HepG2 (cell line): ENCODE results near the gene SPHK1. TPM values are rescaled to one million over a fixed set of nuclear protein-coding genes. Genes with fewer than 3 reads are reported as not detected.
A peak's percentile ranks its signal among the peaks of the same experiment; 100 is the strongest.

Experiments used
- CBFB ChIP-seq: sonication (generic); formaldehyde crosslinking; IDR thresholded peaks from 2 replicates; pipeline ENCODE4 v1.4.0; 2020; ENCODE audit warnings: missing genetic modification reagents
- ELF4 ChIP-seq: sonication (generic); formaldehyde crosslinking; IDR thresholded peaks from 2 replicates; pipeline ENCODE4 v1.5.0; 2020; ENCODE audit warnings: missing genetic modification reagents, mild to moderate bottlenecking, moderate library complexity, borderline replicate concordance
- FOSL2 ChIP-seq: sonication (generic); formaldehyde crosslinking; IDR thresholded peaks from 2 replicates; pipeline ENCODE4 v1.4.0; 2020; ENCODE audit warnings: missing genetic modification reagents
- JUNB ChIP-seq: sonication (generic); formaldehyde crosslinking; IDR thresholded peaks from 2 replicates; pipeline ENCODE4 v1.8.0; 2022; ENCODE audit warnings: missing genetic modification reagents, mild to moderate bottlenecking, borderline replicate concordance
- KLF15 ChIP-seq: sonication (generic); formaldehyde crosslinking; IDR thresholded peaks from 2 replicates; pipeline ENCODE4 v1.8.1; 2023; ENCODE audit warnings: borderline replicate concordance, mild to moderate bottlenecking, inconsistent platforms, missing genetic modification reagents, mixed read lengths
- MBNL3 ChIP-seq: fragments of 250-450 bp; sonication (Bioruptor Pico); conservative IDR thresholded peaks from 2 replicates; pipeline ENCODE4 v1.8.0; 2022; ENCODE audit warnings: mild to moderate bottlenecking, inconsistent platforms
- NFATC3 ChIP-seq: sonication (generic); formaldehyde crosslinking; IDR thresholded peaks from 2 replicates; pipeline ENCODE4 v1.5.1; 2020; ENCODE audit warnings: mild to moderate bottlenecking, missing genetic modification reagents
- NFE2L1 ChIP-seq: sonication (generic); formaldehyde crosslinking; IDR thresholded peaks from 2 replicates; pipeline ENCODE4 v1.4.0; 2020; ENCODE audit warnings: missing genetic modification reagents, mild to moderate bottlenecking, borderline replicate concordance
- RFX1 ChIP-seq: fragments of 450-650 bp; IDR thresholded peaks from 2 replicates; pipeline ENCODE4 v1.6.1; 2017
- SNAI1 ChIP-seq: sonication (generic); formaldehyde crosslinking; IDR thresholded peaks from 2 replicates; pipeline ENCODE4 v1.5.0; 2020; ENCODE audit warnings: mild to moderate bottlenecking, missing genetic modification reagents, borderline replicate concordance
- ZFP1 ChIP-seq: IDR thresholded peaks from 2 replicates; pipeline ENCODE4 v1.6.1; 2016
- ZMAT3 ChIP-seq: sonication (generic); formaldehyde crosslinking; conservative IDR thresholded peaks from 2 replicates; pipeline ENCODE4 v1.7.0; 2021; ENCODE audit warnings: missing genetic modification reagents
- ZNF235 ChIP-seq: sonication (generic); formaldehyde crosslinking; IDR thresholded peaks from 2 replicates; pipeline ENCODE4 v1.8.1; 2023; ENCODE audit warnings: mild to moderate bottlenecking, missing genetic modification reagents, borderline replicate concordance
- ZNF326 ChIP-seq: sonication (generic); formaldehyde crosslinking; IDR thresholded peaks from 2 replicates; pipeline ENCODE4 v1.4.0; 2020; ENCODE audit warnings: missing genetic modification reagents, borderline replicate concordance
- ZNF446 ChIP-seq: sonication (generic); formaldehyde crosslinking; IDR thresholded peaks from 2 replicates; pipeline ENCODE4 v1.5.0; 2020; ENCODE audit warnings: mild to moderate bottlenecking, missing genetic modification reagents
- ZNF761 ChIP-seq: sonication (generic); formaldehyde crosslinking; conservative IDR thresholded peaks from 2 replicates; pipeline ENCODE4 v1.4.0; 2020; ENCODE audit warnings: mild to moderate bottlenecking, missing genetic modification reagents
- ZNF772 ChIP-seq: sonication (generic); formaldehyde crosslinking; IDR thresholded peaks from 2 replicates; pipeline ENCODE4 v1.5.0; 2020; ENCODE audit warnings: mild to moderate bottlenecking, missing genetic modification reagents
- ZZZ3 ChIP-seq: sonication (generic); formaldehyde crosslinking; IDR thresholded peaks from 2 replicates; pipeline ENCODE4 v1.4.0; 2020; ENCODE audit warnings: missing genetic modification reagents, mild to moderate bottlenecking, borderline replicate concordance
- polyA plus RNA-seq, 8 experiments: library from polyadenylated mRNA; depleted of rRNA in 3 of 8; stranded (reverse) in 7 of 8; unstranded in 1 of 8; fragments of >200 nt; fragmentation: Illumina TruSeq in 4 of 8; extraction: Trizol in 4 of 8; gene quantifications; 2 replicates each; pipeline versions ENCODE4 v1.2.1 to v1.2.3, GENCODE V29; 2011 to 2016; ENCODE audit warnings: low read depth in 4 of 8, missing spikeins in 1 of 8, mixed read lengths in 1 of 8; ENCODE audit not compliant: insufficient read depth in 1 of 8
- total RNA-seq, 5 experiments: library from RNA; depleted of rRNA; stranded (reverse); fragments of >200 nt; fragmentation: Illumina TruSeq; extraction: Trizol; gene quantifications; 2 replicates each; pipeline ENCODE4 v1.2.3, GENCODE V29; 2016; ENCODE audit warnings: low read depth in 1 of 5
- TF ChIP-seq, protein P1 (sequence below): sonication (generic); formaldehyde crosslinking; IDR thresholded peaks from 2 replicates; pipeline ENCODE4 v1.5.1; 2020; ENCODE audit warnings: mild to moderate bottlenecking, missing genetic modification reagents, moderate library complexity
- TF ChIP-seq, protein P2 (sequence below): sonication (generic); formaldehyde crosslinking; IDR thresholded peaks from 2 replicates; pipeline ENCODE4 v1.4.0; 2020; ENCODE audit warnings: mild to moderate bottlenecking, missing genetic modification reagents
- TF ChIP-seq, protein P3 (sequence below): sonication (generic); formaldehyde crosslinking; IDR thresholded peaks from 2 replicates; pipeline ENCODE4 v1.5.0; 2020; ENCODE audit warnings: missing genetic modification reagents, mild to moderate bottlenecking, borderline replicate concordance
- TF ChIP-seq, protein P4 (sequence below): sonication (generic); formaldehyde crosslinking; IDR thresholded peaks from 2 replicates; pipeline ENCODE4 v1.4.0; 2020; ENCODE audit warnings: missing genetic modification reagents, borderline replicate concordance

Gene SPHK1
- total and polyA plus RNA-seq, 2 of the 13 experiments (the other 11 are each of a cell fraction or from before 2014, with no cell fraction given), result 129 to 160 TPM

DNA sequence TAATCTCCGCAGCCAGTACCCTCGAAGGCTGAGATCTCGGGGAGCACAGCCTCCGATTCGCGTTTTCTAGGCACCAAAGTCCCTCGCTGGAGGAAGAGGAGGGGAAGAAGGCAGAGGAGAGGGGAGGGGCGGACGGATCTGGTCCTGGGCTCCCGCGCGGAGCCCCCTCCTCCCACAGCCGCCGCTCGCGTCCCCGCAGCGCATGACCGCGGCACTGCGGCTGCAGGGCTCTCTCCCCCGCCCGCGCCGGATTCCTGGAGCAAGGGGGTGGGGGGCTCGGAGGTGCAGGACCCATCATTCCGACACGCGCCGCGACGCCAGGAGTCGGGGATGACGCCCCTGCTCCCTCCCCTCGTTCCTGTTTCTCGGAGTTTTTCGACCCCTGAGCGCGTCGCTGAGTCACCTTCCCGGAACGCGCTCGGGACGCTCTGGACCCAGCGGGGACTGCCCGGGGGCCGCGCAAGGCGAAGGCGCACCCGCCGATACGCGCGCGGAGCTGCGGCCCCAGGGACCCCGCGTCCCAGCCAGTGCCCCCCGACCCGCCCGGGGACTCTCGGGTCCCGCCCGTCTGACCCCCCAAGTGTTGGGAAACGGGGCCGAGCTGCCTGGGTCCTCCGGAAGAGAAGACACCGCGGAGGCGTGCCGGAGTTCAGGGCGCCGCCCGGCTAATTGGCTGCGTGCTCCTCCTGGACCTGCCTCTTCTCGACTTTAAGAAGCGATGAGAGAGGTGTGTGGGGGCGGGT, 1.4 kb upstream of the SPHK1 start (continued):
- TF ChIP-seq ZMAT3 (CRISPR knock-in tag) (peak; percentile 95), FOSL2 (CRISPR knock-in tag) (peak; percentile 96), ZNF772 (CRISPR knock-in tag) (peak; percentile 16; the same call in 1 of the 2 replicates), ZZZ3 (CRISPR knock-in tag) (no peak), ELF4 (CRISPR knock-in tag) (peak; percentile 20; the same call in 1 of the 2 replicates), NFE2L1 (CRISPR knock-in tag) (no peak), ZNF235 (CRISPR knock-in tag) (peak; percentile 34; the same call in 1 of the 2 replicates), CBFB (CRISPR knock-in tag) (peak; percentile 74), SNAI1 (no peak; the same call in 1 of the 2 replicates), ZNF761 (CRISPR knock-in tag) (no peak), ZFP1 (no peak), KLF15 (0 out of 2 replicates have a peak, but pooled peaks have one; percentile 8), NFATC3 (CRISPR knock-in tag) (peak; percentile 5; the same call in 1 of the 2 replicates), MBNL3 (CRISPR knock-in tag) (no peak), ZNF326 (CRISPR knock-in tag) (peak; percentile 77; the same call in 1 of the 2 replicates), JUNB (CRISPR knock-in tag) (no peak), ZNF446 (CRISPR knock-in tag) (peak; percentile 95), RFX1 (no peak)
- TF ChIP-seq, protein P1, sequence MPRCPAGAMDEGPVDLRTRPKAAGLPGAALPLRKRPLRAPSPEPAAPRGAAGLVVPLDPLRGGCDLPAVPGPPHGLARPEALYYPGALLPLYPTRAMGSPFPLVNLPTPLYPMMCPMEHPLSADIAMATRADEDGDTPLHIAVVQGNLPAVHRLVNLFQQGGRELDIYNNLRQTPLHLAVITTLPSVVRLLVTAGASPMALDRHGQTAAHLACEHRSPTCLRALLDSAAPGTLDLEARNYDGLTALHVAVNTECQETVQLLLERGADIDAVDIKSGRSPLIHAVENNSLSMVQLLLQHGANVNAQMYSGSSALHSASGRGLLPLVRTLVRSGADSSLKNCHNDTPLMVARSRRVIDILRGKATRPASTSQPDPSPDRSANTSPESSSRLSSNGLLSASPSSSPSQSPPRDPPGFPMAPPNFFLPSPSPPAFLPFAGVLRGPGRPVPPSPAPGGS (CRISPR knock-in tag), result no peak; the same call in 1 of the 2 replicates
- TF ChIP-seq, protein P2, sequence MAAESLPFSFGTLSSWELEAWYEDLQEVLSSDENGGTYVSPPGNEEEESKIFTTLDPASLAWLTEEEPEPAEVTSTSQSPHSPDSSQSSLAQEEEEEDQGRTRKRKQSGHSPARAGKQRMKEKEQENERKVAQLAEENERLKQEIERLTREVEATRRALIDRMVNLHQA (CRISPR knock-in tag), result no peak
- TF ChIP-seq, protein P3, sequence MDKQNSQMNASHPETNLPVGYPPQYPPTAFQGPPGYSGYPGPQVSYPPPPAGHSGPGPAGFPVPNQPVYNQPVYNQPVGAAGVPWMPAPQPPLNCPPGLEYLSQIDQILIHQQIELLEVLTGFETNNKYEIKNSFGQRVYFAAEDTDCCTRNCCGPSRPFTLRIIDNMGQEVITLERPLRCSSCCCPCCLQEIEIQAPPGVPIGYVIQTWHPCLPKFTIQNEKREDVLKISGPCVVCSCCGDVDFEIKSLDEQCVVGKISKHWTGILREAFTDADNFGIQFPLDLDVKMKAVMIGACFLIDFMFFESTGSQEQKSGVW (CRISPR knock-in tag), result peak; percentile 87
- TF ChIP-seq, protein P4, sequence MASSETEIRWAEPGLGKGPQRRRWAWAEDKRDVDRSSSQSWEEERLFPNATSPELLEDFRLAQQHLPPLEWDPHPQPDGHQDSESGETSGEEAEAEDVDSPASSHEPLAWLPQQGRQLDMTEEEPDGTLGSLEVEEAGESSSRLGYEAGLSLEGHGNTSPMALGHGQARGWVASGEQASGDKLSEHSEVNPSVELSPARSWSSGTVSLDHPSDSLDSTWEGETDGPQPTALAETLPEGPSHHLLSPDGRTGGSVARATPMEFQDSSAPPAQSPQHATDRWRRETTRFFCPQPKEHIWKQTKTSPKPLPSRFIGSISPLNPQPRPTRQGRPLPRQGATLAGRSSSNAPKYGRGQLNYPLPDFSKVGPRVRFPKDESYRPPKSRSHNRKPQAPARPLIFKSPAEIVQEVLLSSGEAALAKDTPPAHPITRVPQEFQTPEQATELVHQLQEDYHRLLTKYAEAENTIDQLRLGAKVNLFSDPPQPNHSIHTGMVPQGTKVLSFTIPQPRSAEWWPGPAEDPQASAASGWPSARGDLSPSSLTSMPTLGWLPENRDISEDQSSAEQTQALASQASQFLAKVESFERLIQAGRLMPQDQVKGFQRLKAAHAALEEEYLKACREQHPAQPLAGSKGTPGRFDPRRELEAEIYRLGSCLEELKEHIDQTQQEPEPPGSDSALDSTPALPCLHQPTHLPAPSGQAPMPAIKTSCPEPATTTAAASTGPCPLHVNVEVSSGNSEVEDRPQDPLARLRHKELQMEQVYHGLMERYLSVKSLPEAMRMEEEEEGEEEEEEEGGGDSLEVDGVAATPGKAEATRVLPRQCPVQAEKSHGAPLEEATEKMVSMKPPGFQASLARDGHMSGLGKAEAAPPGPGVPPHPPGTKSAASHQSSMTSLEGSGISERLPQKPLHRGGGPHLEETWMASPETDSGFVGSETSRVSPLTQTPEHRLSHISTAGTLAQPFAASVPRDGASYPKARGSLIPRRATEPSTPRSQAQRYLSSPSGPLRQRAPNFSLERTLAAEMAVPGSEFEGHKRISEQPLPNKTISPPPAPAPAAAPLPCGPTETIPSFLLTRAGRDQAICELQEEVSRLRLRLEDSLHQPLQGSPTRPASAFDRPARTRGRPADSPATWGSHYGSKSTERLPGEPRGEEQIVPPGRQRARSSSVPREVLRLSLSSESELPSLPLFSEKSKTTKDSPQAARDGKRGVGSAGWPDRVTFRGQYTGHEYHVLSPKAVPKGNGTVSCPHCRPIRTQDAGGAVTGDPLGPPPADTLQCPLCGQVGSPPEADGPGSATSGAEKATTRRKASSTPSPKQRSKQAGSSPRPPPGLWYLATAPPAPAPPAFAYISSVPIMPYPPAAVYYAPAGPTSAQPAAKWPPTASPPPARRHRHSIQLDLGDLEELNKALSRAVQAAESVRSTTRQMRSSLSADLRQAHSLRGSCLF, result no peak
